ENCODE results near the gene SCAI.

Gene SCAI

DNA sequence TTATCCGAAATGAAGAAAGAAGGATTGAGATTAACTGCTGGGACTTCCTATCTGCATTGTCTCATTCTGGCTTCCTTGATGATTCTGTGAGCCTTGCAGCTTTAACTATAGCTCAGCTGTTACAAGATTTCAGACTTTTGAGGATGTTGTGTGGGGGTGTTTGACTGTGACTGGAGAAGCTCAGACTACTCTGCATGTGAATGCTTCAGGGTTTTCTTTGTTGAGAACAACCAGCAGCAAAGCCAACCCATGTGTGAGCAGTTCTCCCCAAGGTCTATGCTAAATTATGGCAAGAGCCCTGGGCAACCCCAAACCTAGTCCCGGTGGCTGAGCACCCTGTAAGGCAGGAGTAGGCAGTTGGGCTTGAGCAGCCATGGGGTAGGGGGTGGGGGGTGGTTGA, 8.4 kb upstream of the SCAI start:
- H3K27ac ChIP-seq (ENCODE audit: extremely low read depth, low read depth, low read length) = no peak overlapping the region
- ChIA-PET CTCF (interaction anchor here (0.6 kb wide), 1 partner anchor 8 kb away, joined by 4 read pairs; no protein-coding TSS in a partner anchor), POLR2A (interaction anchor here (1.5 kb wide), 1 partner anchor 89 kb away, joined by 4 read pairs; the partner anchor contains the start of gene HSPA5)
- TF ChIP-seq ZBTB8A (tag by site-specific recombination; IDR thresholded peaks at IDR 0.05) = no peak
- no peak for TF ChIP-seq ZNF114 (tag by site-specific recombination; IDR thresholded peaks at IDR 0.05)
- TF ChIP-seq, protein P1, sequence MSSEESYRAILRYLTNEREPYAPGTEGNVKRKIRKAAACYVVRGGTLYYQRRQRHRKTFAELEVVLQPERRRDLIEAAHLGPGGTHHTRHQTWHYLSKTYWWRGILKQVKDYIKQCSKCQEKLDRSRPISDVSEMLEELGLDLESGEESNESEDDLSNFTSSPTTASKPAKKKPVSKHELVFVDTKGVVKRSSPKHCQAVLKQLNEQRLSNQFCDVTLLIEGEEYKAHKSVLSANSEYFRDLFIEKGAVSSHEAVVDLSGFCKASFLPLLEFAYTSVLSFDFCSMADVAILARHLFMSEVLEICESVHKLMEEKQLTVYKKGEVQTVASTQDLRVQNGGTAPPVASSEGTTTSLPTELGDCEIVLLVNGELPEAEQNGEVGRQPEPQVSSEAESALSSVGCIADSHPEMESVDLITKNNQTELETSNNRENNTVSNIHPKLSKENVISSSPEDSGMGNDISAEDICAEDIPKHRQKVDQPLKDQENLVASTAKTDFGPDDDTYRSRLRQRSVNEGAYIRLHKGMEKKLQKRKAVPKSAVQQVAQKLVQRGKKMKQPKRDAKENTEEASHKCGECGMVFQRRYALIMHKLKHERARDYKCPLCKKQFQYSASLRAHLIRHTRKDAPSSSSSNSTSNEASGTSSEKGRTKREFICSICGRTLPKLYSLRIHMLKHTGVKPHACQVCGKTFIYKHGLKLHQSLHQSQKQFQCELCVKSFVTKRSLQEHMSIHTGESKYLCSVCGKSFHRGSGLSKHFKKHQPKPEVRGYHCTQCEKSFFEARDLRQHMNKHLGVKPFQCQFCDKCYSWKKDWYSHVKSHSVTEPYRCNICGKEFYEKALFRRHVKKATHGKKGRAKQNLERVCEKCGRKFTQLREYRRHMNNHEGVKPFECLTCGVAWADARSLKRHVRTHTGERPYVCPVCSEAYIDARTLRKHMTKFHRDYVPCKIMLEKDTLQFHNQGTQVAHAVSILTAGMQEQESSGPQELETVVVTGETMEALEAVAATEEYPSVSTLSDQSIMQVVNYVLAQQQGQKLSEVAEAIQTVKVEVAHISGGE (tag by site-specific recombination; conservative IDR thresholded peaks at IDR 0.05; ENCODE audit: low read depth) = no peak
- TF ChIP-seq PRDM1 (tag by site-specific recombination; IDR thresholded peaks at IDR 0.05) = no peak
- TF ChIP-seq MEIS1 (CRISPR knock-in tag; IDR thresholded peaks at IDR 0.05; ENCODE audit: borderline replicate concordance) = no peak
- no peak for TF ChIP-seq ZNF324 (tag by site-specific recombination; IDR thresholded peaks at IDR 0.05)
- TF ChIP-seq ZNF561 (tag by site-specific recombination; IDR thresholded peaks at IDR 0.05; ENCODE audit: borderline replicate concordance) = no peak
- TF ChIP-seq, protein P2, sequence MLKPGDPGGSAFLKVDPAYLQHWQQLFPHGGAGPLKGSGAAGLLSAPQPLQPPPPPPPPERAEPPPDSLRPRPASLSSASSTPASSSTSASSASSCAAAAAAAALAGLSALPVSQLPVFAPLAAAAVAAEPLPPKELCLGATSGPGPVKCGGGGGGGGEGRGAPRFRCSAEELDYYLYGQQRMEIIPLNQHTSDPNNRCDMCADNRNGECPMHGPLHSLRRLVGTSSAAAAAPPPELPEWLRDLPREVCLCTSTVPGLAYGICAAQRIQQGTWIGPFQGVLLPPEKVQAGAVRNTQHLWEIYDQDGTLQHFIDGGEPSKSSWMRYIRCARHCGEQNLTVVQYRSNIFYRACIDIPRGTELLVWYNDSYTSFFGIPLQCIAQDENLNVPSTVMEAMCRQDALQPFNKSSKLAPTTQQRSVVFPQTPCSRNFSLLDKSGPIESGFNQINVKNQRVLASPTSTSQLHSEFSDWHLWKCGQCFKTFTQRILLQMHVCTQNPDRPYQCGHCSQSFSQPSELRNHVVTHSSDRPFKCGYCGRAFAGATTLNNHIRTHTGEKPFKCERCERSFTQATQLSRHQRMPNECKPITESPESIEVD (tag by site-specific recombination; IDR thresholded peaks at IDR 0.05) = no peak
- no peak for TF ChIP-seq GFI1B (tag by site-specific recombination; IDR thresholded peaks at IDR 0.05)
- no peak for TF ChIP-seq KLF7 (tag by site-specific recombination; IDR thresholded peaks at IDR 0.05; ENCODE audit: borderline replicate concordance)
- no peak overlapping the region for H3K4me3 ChIP-seq (ENCODE audit: low read depth, low read length)
- peaks cover 0 to 62% of the 10 kb centered on the region in 2 experiments for H3K36me3 ChIP-seq (ENCODE audit: control insufficient read depth in 2 of 2, insufficient read depth in 1 of 2, low read length in 2 of 2)
- no peaks in the 10 kb centered on the region for H3K9me3 ChIP-seq (ENCODE audit: control insufficient read depth, insufficient read depth, low read depth, low read length)
- no peaks in the 10 kb centered on the region for H3K4me1 ChIP-seq (ENCODE audit: control insufficient read depth, insufficient read depth, low read length)

DNA sequence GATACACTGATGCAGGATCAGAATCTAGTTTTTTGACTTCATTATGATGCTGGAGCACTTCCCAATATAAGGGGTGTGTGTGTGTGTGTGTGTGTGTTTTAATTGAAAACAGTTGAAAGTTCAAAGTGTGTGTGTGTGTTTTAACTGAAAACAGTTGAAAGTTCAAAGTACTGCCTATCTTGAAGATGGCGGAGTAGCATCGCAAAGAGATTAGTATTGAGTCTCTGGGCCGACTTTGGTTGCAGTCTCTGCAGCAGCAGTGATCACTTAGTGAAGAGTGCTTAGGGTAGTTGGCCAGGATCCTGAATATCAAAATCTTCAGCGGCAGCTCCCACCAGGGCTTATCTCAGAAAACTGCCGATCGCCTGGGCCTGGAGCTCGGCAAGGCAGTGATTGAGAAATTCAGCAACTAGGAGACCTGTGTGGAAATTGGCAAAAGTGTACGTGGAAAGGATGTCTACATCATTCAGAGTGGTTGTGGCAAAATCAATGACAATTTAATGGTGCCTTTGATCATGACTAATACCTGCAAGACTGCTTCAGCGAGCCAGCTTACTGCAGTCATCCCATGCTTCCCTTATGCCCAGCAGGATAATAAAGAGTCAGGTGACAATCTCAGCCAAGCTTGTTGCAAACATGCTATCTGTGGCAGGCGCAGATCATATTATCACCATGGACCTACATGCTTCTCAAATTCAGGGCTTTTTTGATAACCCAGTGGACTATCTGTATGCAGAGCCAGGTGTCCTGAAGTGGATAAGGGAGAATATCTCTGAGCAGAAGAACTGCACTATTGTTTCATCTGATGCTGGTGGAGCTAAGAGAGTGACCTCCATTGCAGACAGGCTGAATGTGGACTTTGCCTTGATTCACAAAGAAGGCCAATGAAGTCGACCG, 7.3 kb upstream of the SCAI start:
- Histone ChIP-seq H3K4me1 (ENCODE audit: control insufficient read depth, insufficient read depth, low read length) (no peaks in the 10 kb centered on the region), H3K9me3 (ENCODE audit: control insufficient read depth, insufficient read depth, low read depth, low read length) (no peaks in the 10 kb centered on the region), H3K4me3 (ENCODE audit: low read depth, low read length) (no peak overlapping the region), H3K27ac (ENCODE audit: extremely low read depth, low read depth, low read length) (no peak overlapping the region), H3K36me3 (ENCODE audit: control insufficient read depth in 2 of 2, insufficient read depth in 1 of 2, low read length in 2 of 2) (peaks cover 0 to 62% of the 10 kb centered on the region in 2 experiments)
- POLR2A ChIA-PET = interaction anchor here (1.5 kb wide), 1 partner anchor 90 kb away, joined by 4 read pairs; the partner anchor contains the start of gene HSPA5
- CTCF ChIA-PET = interaction anchor here (0.5 to 1.0 kb wide), 2 partner anchors 9 to 379 kb away, joined by 3 read pairs; no protein-coding TSS in a partner anchor
- TF ChIP-seq ZNF747 (tag by site-specific recombination; IDR thresholded peaks at IDR 0.05) = no peak
- TF ChIP-seq TRIM28 (IDR thresholded peaks at IDR 0.05; ENCODE audit: borderline replicate concordance, low read length) = no peak
- no peak for TF ChIP-seq KLF10 (tag by site-specific recombination; IDR thresholded peaks at IDR 0.05)
- no peak for TF ChIP-seq ZNF157 (tag by site-specific recombination; IDR thresholded peaks at IDR 0.05)
- TF ChIP-seq ZNF169 (tag by site-specific recombination; IDR thresholded peaks at IDR 0.05) = no peak
- no peak for TF ChIP-seq ZNF830 (tag by site-specific recombination; IDR thresholded peaks at IDR 0.05; ENCODE audit: low read depth)
- TF ChIP-seq ZNF341 (tag by site-specific recombination; IDR thresholded peaks at IDR 0.05; ENCODE audit: low read depth) = no peak
- TF ChIP-seq, protein P3, sequence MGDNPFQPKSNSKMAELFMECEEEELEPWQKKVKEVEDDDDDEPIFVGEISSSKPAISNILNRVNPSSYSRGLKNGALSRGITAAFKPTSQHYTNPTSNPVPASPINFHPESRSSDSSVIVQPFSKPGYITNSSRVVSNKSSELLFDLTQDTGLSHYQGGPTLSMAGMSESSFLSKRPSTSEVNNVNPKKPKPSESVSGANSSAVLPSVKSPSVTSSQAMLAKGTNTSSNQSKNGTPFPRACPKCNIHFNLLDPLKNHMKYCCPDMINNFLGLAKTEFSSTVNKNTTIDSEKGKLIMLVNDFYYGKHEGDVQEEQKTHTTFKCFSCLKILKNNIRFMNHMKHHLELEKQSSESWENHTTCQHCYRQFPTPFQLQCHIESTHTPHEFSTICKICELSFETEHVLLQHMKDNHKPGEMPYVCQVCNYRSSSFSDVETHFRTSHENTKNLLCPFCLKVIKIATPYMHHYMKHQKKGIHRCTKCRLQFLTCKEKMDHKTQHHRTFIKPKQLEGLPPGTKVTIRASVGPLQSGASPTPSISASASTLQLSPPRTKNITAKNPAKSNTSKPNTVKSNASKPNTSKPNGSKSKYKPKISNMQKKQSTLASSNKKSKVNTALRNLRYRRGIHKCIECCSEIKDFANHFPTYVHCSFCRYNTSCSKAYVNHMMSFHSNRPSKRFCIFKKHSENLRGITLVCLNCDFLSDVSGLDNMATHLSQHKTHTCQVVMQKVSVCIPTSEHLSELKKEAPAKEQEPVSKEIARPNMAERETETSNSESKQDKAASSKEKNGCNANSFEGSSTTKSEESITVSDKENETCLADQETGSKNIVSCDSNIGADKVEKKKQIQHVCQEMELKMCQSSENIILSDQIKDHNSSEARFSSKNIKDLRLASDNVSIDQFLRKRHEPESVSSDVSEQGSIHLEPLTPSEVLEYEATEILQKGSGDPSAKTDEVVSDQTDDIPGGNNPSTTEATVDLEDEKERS (tag by site-specific recombination; IDR thresholded peaks at IDR 0.05) = no peak
- TF ChIP-seq, protein P4, sequence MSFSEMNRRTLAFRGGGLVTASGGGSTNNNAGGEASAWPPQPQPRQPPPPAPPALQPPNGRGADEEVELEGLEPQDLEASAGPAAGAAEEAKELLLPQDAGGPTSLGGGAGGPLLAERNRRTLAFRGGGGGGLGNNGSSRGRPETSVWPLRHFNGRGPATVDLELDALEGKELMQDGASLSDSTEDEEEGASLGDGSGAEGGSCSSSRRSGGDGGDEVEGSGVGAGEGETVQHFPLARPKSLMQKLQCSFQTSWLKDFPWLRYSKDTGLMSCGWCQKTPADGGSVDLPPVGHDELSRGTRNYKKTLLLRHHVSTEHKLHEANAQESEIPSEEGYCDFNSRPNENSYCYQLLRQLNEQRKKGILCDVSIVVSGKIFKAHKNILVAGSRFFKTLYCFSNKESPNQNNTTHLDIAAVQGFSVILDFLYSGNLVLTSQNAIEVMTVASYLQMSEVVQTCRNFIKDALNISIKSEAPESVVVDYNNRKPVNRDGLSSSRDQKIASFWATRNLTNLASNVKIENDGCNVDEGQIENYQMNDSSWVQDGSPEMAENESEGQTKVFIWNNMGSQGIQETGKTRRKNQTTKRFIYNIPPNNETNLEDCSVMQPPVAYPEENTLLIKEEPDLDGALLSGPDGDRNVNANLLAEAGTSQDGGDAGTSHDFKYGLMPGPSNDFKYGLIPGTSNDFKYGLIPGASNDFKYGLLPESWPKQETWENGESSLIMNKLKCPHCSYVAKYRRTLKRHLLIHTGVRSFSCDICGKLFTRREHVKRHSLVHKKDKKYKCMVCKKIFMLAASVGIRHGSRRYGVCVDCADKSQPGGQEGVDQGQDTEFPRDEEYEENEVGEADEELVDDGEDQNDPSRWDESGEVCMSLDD (tag by site-specific recombination; IDR thresholded peaks at IDR 0.05) = no peak
- TF ChIP-seq, protein P5, sequence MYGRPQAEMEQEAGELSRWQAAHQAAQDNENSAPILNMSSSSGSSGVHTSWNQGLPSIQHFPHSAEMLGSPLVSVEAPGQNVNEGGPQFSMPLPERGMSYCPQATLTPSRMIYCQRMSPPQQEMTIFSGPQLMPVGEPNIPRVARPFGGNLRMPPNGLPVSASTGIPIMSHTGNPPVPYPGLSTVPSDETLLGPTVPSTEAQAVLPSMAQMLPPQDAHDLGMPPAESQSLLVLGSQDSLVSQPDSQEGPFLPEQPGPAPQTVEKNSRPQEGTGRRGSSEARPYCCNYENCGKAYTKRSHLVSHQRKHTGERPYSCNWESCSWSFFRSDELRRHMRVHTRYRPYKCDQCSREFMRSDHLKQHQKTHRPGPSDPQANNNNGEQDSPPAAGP (tag by site-specific recombination; IDR thresholded peaks at IDR 0.05) = no peak
- no peak for TF ChIP-seq ZNF549 (tag by site-specific recombination; IDR thresholded peaks at IDR 0.05)
- TF ChIP-seq ZNF19 (tag by site-specific recombination; IDR thresholded peaks at IDR 0.05; ENCODE audit: low read depth) = no peak
